HCT116 (cell line): ENCODE data around the gene CYP24A1. TPM values are rescaled to one million over a fixed set of nuclear protein-coding genes. Genes with fewer than 3 reads are reported as not detected.
A peak's percentile ranks its signal among the peaks of the same experiment; 100 is the strongest.

Source experiments
- ATAC-seq: fragments of 200-7000 bp; cut with Tn5 transposase; 2 replicates; pipeline ENCODE4 v1.9.1; 2020; ENCODE audit warnings: mild to moderate bottlenecking, moderate library complexity
- BruUV-seq: library from RNA; stranded (reverse); fragments of 400-500 nt; replicated peaks from 2 replicates; lab custom pipeline; 2021; lab: Mats Ljungman, UMichigan
- CTCF ChIA-PET: fragments of 300-600 bp; sonication (Branson Sonifier 250); formaldehyde crosslinking; loops from one replicate; lab custom pipeline; 2021; ENCODE audit warnings: antibody characterized with exemption; lab: Charles Lee
- POLR2A ChIA-PET: fragments of 300-600, 350-600 bp; sonication (Branson Sonifier 250); formaldehyde crosslinking; loops from one replicate; lab custom pipeline; 2021; ENCODE audit warnings: antibody characterized with exemption; lab: Charles Lee
- RAD21 ChIA-PET, 2 experiments: fragments of 300-600 bp; sonication (Branson Sonifier 250); formaldehyde crosslinking; loops; one replicate each; lab custom pipeline; 2023; ENCODE audit warnings: low total read pairs in 2 of 2; ENCODE audit not compliant: uncharacterized antibody in 2 of 2, unreplicated experiment in 2 of 2, low non-redundant PET in 1 of 2; lab: Charles Lee
- DNase-seq: peaks from one replicate; pipeline ENCODE4 v3.0.0-alpha.2; 2010; ENCODE audit warnings: low read depth, low spot score
- H2AFZ ChIP-seq: fragments of 200-600 bp; shearing (Covaris generic), sonication (generic); 2 replicates; pipeline ENCODE4 v1.6.1; 2017; ENCODE audit warnings: low read depth, mixed run types, mixed read lengths, antibody characterized with exemption, low read length; ENCODE audit not compliant: poor library complexity, severe bottlenecking
- H3K27ac ChIP-seq: 2 replicates; pipeline ENCODE4 v1.5.1; 2012; ENCODE audit warnings: low read depth, low read length
- H3K27me3 ChIP-seq: fragments of 200-600 bp; sonication (generic); 2 replicates; pipeline ENCODE4 v1.6.1; 2016; ENCODE audit warnings: mixed run types, low read length, mixed read lengths; ENCODE audit not compliant: insufficient read depth
- H3K36me3 ChIP-seq, 2 experiments: fragments of 200-500 bp in 1 of 2; fragments of 200-600 bp in 1 of 2; sonication (Bioruptor generic) in 1 of 2; sonication (generic) in 1 of 2; 2 replicates each; pipeline versions ENCODE4 v1.5.1 to v1.6.1; 2014 to 2016; ENCODE audit warnings: low read length in 2 of 2, inconsistent platforms in 1 of 2, mixed read lengths in 1 of 2, mixed run types in 1 of 2; ENCODE audit not compliant: insufficient read depth in 2 of 2, control insufficient read depth in 1 of 2
- H3K4me1 ChIP-seq, 2 experiments: fragments of 200-600 bp in 1 of 2; sonication (generic) in 1 of 2; 2 replicates each; pipeline versions ENCODE4 v1.5.1 to v1.6.1; 2012 to 2017; ENCODE audit warnings: low read length in 2 of 2, inconsistent platforms in 1 of 2, mild to moderate bottlenecking in 1 of 2, mixed read lengths in 1 of 2, mixed run types in 1 of 2, moderate library complexity in 1 of 2; ENCODE audit not compliant: insufficient read depth in 2 of 2, control insufficient read depth in 1 of 2
- H3K4me2 ChIP-seq: fragments of 200-600 bp; sonication (generic); 2 replicates; pipeline ENCODE4 v1.6.1; 2017; ENCODE audit warnings: mixed run types, low read length, mixed read lengths
- H3K4me3 ChIP-seq, 2 experiments: fragments of 200-600 bp in 1 of 2; sonication (generic) in 1 of 2; replicated peaks in 1 of 2; 2 replicates each; pipeline ENCODE4 v1.5.1; 2011 to 2016; ENCODE audit warnings: low read length in 2 of 2, control low read depth in 1 of 2, low read depth in 1 of 2, mild to moderate bottlenecking in 1 of 2, mixed read lengths in 1 of 2, mixed run types in 1 of 2
- H3K79me2 ChIP-seq: fragments of 200-600 bp; sonication (generic); 2 replicates; pipeline ENCODE4 v1.6.1; 2017; ENCODE audit warnings: mild to moderate bottlenecking, mixed run types, low read length, moderate library complexity, mixed read lengths; ENCODE audit not compliant: insufficient read depth
- H3K9ac ChIP-seq: fragments of 200-600 bp; sonication (generic); 2 replicates; pipeline ENCODE4 v1.6.1; 2016; ENCODE audit warnings: low read length, mixed read lengths
- H3K9me2 ChIP-seq: fragments of 200-600 bp; sonication (generic), shearing (Covaris generic); 2 replicates; pipeline ENCODE4 v1.6.1; 2017; ENCODE audit warnings: mixed run types, mild to moderate bottlenecking, moderate library complexity; ENCODE audit not compliant: insufficient read depth
- H3K9me3 ChIP-seq, 2 experiments: fragments of 200-500 bp in 1 of 2; fragments of 200-600 bp in 1 of 2; sonication (Bioruptor generic) in 1 of 2; sonication (generic) in 1 of 2; 2 replicates each; pipeline ENCODE4 v1.6.1; 2014 to 2017; ENCODE audit warnings: low read length in 2 of 2, mixed read lengths in 2 of 2, inconsistent platforms in 1 of 2, low read depth in 1 of 2, mild to moderate bottlenecking in 1 of 2, mixed run types in 1 of 2, moderate library complexity in 1 of 2; ENCODE audit not compliant: control insufficient read depth in 1 of 2, insufficient read depth in 1 of 2
- H4K20me1 ChIP-seq: fragments of 200-600 bp; sonication (generic), shearing (Covaris generic); 2 replicates; pipeline ENCODE4 v1.6.1; 2017; ENCODE audit warnings: mixed run types, mild to moderate bottlenecking, moderate library complexity; ENCODE audit not compliant: insufficient read depth
- CBX3 ChIP-seq: IDR thresholded peaks from 2 replicates; pipeline ENCODE4 v1.6.1; 2012; ENCODE audit warnings: low read depth
- CEBPB ChIP-seq: IDR thresholded peaks from 2 replicates; pipeline ENCODE4 v1.6.1; 2012; ENCODE audit warnings: low read depth
- EZH2 ChIP-seq: fragments of 200-600 bp; sonication (generic); IDR thresholded peaks from 2 replicates; pipeline ENCODE4 v1.6.1; 2017; ENCODE audit warnings: antibody characterized with exemption, mixed run types
- FOSL1 ChIP-seq: IDR thresholded peaks from 2 replicates; pipeline ENCODE4 v1.6.1; 2012; ENCODE audit warnings: low read depth
- JUND ChIP-seq: IDR thresholded peaks from 2 replicates; pipeline ENCODE4 v1.6.1; 2012
- RAD21 ChIP-seq: IDR thresholded peaks from 2 replicates; pipeline ENCODE4 v1.6.1; 2012; ENCODE audit warnings: low read depth, mild to moderate bottlenecking
- TCF7L2 ChIP-seq: IDR thresholded peaks from 2 replicates; pipeline ENCODE4 v1.7.0; 2011; ENCODE audit warnings: borderline replicate concordance, inconsistent platforms; ENCODE audit not compliant: insufficient read depth, insufficient read length; ENCODE audit errors: extremely low read depth
- intact Hi-C: fragments of 100-400 bp; cut with micrococcal nuclease; formaldehyde crosslinking; loops from 2 replicates; pipeline ENCODE4 v1.10.0; 2022
- total RNA-seq: library from RNA; stranded (reverse); gene quantifications from one replicate; pipeline ENCODE4 v1.2.1, GENCODE V29; 2021; ENCODE audit not compliant: unreplicated experiment

CYP24A1 gene
- total RNA-seq, 1 experiment from 2014 or later: 267 TPM

DNA sequence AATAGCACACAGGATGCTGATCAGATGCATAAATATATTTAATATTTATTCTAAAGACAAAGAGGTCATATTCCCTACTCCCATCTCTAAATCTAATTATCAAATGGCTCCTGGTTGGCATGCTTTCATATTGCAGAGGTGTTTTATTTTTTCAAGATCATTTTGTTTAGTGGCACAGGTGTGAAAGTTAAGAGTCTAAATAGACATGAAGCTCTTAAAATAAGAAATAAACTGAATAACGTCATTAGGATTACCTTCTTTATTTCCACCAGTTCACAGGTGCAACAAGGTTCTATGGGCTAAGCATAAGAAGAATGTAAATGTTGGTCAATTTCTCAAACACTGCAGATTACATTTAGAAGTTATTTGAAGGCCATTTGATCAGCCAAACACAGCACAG lies 7.1 kb upstream of the CYP24A1 start:
- Histone ChIP-seq H2AFZ (no peak overlapping the region), H3K4me3 (no peak overlapping the region), H3K9ac (no peak overlapping the region)
- ChIA-PET POLR2A (no interaction called here), CTCF (interaction anchor here (0.6 to 1.6 kb wide), 2 partner anchors 13 to 75 kb away, joined by 3 read pairs; no protein-coding TSS in a partner anchor)
- TF ChIP-seq EZH2: no peak
- no peak for TF ChIP-seq CBX3
- TF ChIP-seq TCF7L2: no peak
- no peak for TF ChIP-seq RAD21
- TF ChIP-seq CEBPB: no peak
- TF ChIP-seq, all 23 proteins: peak for 0
- DNase-seq (no peak), ATAC-seq (no peak)
- Histone ChIP-seq H3K27me3 (no peaks in the 10 kb centered on the region), H3K9me2 (no peaks in the 10 kb centered on the region), H4K20me1 (no peaks in the 10 kb centered on the region), H3K36me3 (no peaks in the 10 kb centered on the region), H3K79me2 (no peaks in the 10 kb centered on the region), H3K4me2 (no peak overlapping the region), H3K9me3 (no peaks in the 10 kb centered on the region), H3K27ac (peak overlapping the region; percentile 21; the same call in 1 of the 2 replicates), H3K4me1 (peaks cover 59 to 64% of the 10 kb centered on the region in 2 experiments)
- intact Hi-C loops: no loop called here
- BruUV-seq: no TSS peak
- RAD21 ChIA-PET: no interaction called here

- no peaks in the 10 kb centered on the region for H3K9me2 ChIP-seq
- POLR2A ChIA-PET: interaction anchor here (0.6 to 1.6 kb wide), 3 partner anchors 10 to 567 kb away, joined by 3 to 4 read pairs (median 3); no protein-coding TSS in a partner anchor
- CTCF ChIA-PET: interaction anchor here (0.6 to 1.7 kb wide), 3 partner anchors 12 to 77 kb away, joined by 3 to 5 read pairs (median 3); no protein-coding TSS in a partner anchor
- peak overlapping the region; percentile 20 for H3K4me2 ChIP-seq
- no peaks in the 10 kb centered on the region for H3K27me3 ChIP-seq
- H3K27ac ChIP-seq: peak overlapping the region; percentile 67
- DNase-seq: no peak
- no peaks in the 10 kb centered on the region for H3K36me3 ChIP-seq
- peaks cover 68 to 74% of the 10 kb centered on the region in 2 experiments for H3K4me1 ChIP-seq
- no TSS peak for BruUV-seq
- H3K9me3 ChIP-seq: no peaks in the 10 kb centered on the region
- H2AFZ ChIP-seq: no peak overlapping the region
- H3K4me3 ChIP-seq: no peak overlapping the region
- H3K79me2 ChIP-seq: peaks cover 8% of the 10 kb centered on the region
- intact Hi-C loops: no loop called here
- no peaks in the 10 kb centered on the region for H4K20me1 ChIP-seq
- RAD21 ChIA-PET: no interaction called here
- peak; percentile 12; the same call in 1 of the 2 replicates for TF ChIP-seq FOSL1
- TF ChIP-seq TCF7L2: peak; percentile 33
- no peak for TF ChIP-seq JUND
- 0 out of 2 replicates have a peak overlapping the region, but pooled peaks have one; percentile 4 for H3K9ac ChIP-seq
- 0 out of 2 replicates have a peak, but pooled peaks have one; percentile 7 for ATAC-seq
Observed at GRCh38 chr20:54179946-54180345, 6.2 kb upstream of the CYP24A1 start.
